IMR-90 (cell line): ENCODE results near the gene DCTN2. TPM values are rescaled to one million over a fixed set of nuclear protein-coding genes. Genes with fewer than 3 reads are reported as not detected.

ENCODE experiments used
- ATAC-seq: fragments of 200-7000 bp; cut with Tn5 transposase; 2 replicates; pipeline ENCODE4 v1.9.1; 2020; ENCODE audit warnings: low read depth, mild to moderate bottlenecking, moderate library complexity
- BruUV-seq: library from RNA; stranded (reverse); fragments of 400-500 nt; replicated peaks from 2 replicates; lab custom pipeline; 2021; lab: Mats Ljungman, UMichigan
- CTCF ChIA-PET: fragments of 300-600 bp; formaldehyde crosslinking; extraction: SDS; loops from one replicate; lab custom pipeline; 2021; ENCODE audit warnings: antibody characterized with exemption; lab: Yijun Ruan, JAX
- POLR2A ChIA-PET: fragments of 300-600 bp; sonication (Branson Sonifier 250); formaldehyde crosslinking; loops from one replicate; lab custom pipeline; 2022; ENCODE audit warnings: antibody characterized with exemption; ENCODE audit not compliant: unreplicated experiment; lab: Charles Lee
- DNase-seq: peaks from one replicate; pipeline ENCODE4 v3.0.0; 2013
- H2AFZ ChIP-seq: replicated peaks from 2 replicates; pipeline ENCODE3; 2013; ENCODE audit warnings: low read length, mild to moderate bottlenecking; ENCODE audit not compliant: poor library complexity
- H2AK5ac ChIP-seq: 2 replicates; pipeline ENCODE4 v1.6.1; 2013; ENCODE audit warnings: low read depth, low read length, inconsistent platforms
- H2AK9ac ChIP-seq: replicated peaks from 2 replicates; pipeline ENCODE3; 2013; ENCODE audit warnings: mild to moderate bottlenecking, low read depth, low read length, moderate library complexity; ENCODE audit not compliant: poor library complexity
- H2BK120ac ChIP-seq: 2 replicates; pipeline ENCODE4 v1.6.1; 2013; ENCODE audit warnings: low read depth, low read length, inconsistent platforms
- H2BK15ac ChIP-seq: 3 replicates; pipeline ENCODE4 v1.6.1; 2013; ENCODE audit warnings: low read depth, low read length, inconsistent platforms
- H2BK20ac ChIP-seq: 2 replicates; pipeline ENCODE4 v1.6.1; 2013; ENCODE audit warnings: low read depth, mild to moderate bottlenecking, inconsistent platforms, low read length, moderate library complexity
- H2BK5ac ChIP-seq: 2 replicates; pipeline ENCODE4 v1.6.1; 2013; ENCODE audit warnings: mild to moderate bottlenecking, low read depth, low read length, inconsistent platforms; ENCODE audit not compliant: poor library complexity, severe bottlenecking
- H3K14ac ChIP-seq: replicated peaks from 2 replicates; pipeline ENCODE4 v1.6.1; 2013; ENCODE audit warnings: low read depth, low read length, inconsistent platforms
- H3K18ac ChIP-seq: 2 replicates; pipeline ENCODE4 v1.6.1; 2013; ENCODE audit warnings: low read depth, low read length, control low read depth
- H3K23ac ChIP-seq: 2 replicates; pipeline ENCODE4 v1.6.1; 2013; ENCODE audit warnings: low read depth, low read length, inconsistent platforms
- H3K27ac ChIP-seq: 2 replicates; pipeline ENCODE4 v1.5.1; 2013; ENCODE audit warnings: mild to moderate bottlenecking, control low read depth, low read length; ENCODE audit not compliant: insufficient read depth
- H3K27me3 ChIP-seq: 2 replicates; pipeline ENCODE4 v1.6.1; 2013; ENCODE audit warnings: low read length; ENCODE audit not compliant: control insufficient read depth, insufficient read depth
- H3K36me3 ChIP-seq: 2 replicates; pipeline ENCODE4 v1.6.1; 2013; ENCODE audit warnings: low read length, mixed read lengths; ENCODE audit not compliant: control insufficient read depth, insufficient read depth
- H3K4ac ChIP-seq: 2 replicates; pipeline ENCODE4 v1.6.1; 2013; ENCODE audit warnings: low read depth, low read length, inconsistent platforms
- H3K4me1 ChIP-seq: 2 replicates; pipeline ENCODE4 v1.6.1; 2013; ENCODE audit warnings: low read length, mixed read lengths; ENCODE audit not compliant: control insufficient read depth, insufficient read depth
- H3K4me2 ChIP-seq: 2 replicates; pipeline ENCODE4 v1.6.1; 2013; ENCODE audit warnings: low read depth, mild to moderate bottlenecking, control low read depth, low read length, moderate library complexity
- H3K4me3 ChIP-seq: 2 replicates; pipeline ENCODE4 v1.5.1; 2013; ENCODE audit warnings: low read depth, mild to moderate bottlenecking, control low read depth, low read length, moderate library complexity; ENCODE audit not compliant: insufficient read depth
- H3K56ac ChIP-seq: 2 replicates; pipeline ENCODE4 v1.6.1; 2013; ENCODE audit warnings: low read length, inconsistent platforms; ENCODE audit not compliant: insufficient read depth; ENCODE audit errors: extremely low read depth
- H3K79me1 ChIP-seq, 2 experiments: 2 replicates each; pipeline ENCODE4 v1.6.1; 2013; ENCODE audit warnings: low read length in 2 of 2, inconsistent platforms in 1 of 2, low read depth in 1 of 2
- H3K9ac ChIP-seq: 2 replicates; pipeline ENCODE4 v1.6.1; 2013; ENCODE audit warnings: low read depth, low read length, control low read depth
- H3K9me1 ChIP-seq: 2 replicates; pipeline ENCODE4 v1.6.1; 2013; ENCODE audit warnings: low read length, inconsistent platforms; ENCODE audit not compliant: insufficient read depth
- H3K9me3 ChIP-seq: 2 replicates; pipeline ENCODE4 v1.6.1; 2013; ENCODE audit warnings: low read length; ENCODE audit not compliant: control insufficient read depth, insufficient read depth
- H4K20me1 ChIP-seq: 2 replicates; pipeline ENCODE4 v1.6.1; 2013; ENCODE audit warnings: low read length, inconsistent platforms; ENCODE audit not compliant: insufficient read depth
- H4K5ac ChIP-seq: 2 replicates; pipeline ENCODE4 v1.6.1; 2013; ENCODE audit warnings: mild to moderate bottlenecking, low read depth, low read length, control low read depth
- H4K8ac ChIP-seq, 2 experiments: 2 replicates each; pipeline ENCODE4 v1.6.1; 2013; ENCODE audit warnings: low read depth in 2 of 2, low read length in 2 of 2, control low read depth in 1 of 2, inconsistent platforms in 1 of 2
- H4K91ac ChIP-seq: 2 replicates; pipeline ENCODE4 v1.6.1; 2013; ENCODE audit warnings: low read depth, low read length, inconsistent platforms; ENCODE audit not compliant: insufficient read depth
- BHLHE40 ChIP-seq: fragments of 150-350 bp; IDR thresholded peaks from 2 replicates; pipeline ENCODE4 v1.6.1; 2016; ENCODE audit warnings: mild to moderate bottlenecking, low read depth, low read length
- CEBPB ChIP-seq: IDR thresholded peaks from 2 replicates; pipeline ENCODE4 v1.6.1; 2012; ENCODE audit warnings: low read depth, low read length, improper control_type of control experiment
- CHD1 ChIP-seq: IDR thresholded peaks from 2 replicates; pipeline ENCODE4 v1.6.1; 2012; ENCODE audit warnings: low read depth, low read length, improper control_type of control experiment
- FOS ChIP-seq: fragments of 150-350 bp; IDR thresholded peaks from 2 replicates; pipeline ENCODE4 v1.6.1; 2016; ENCODE audit warnings: low read depth, low read length
- MAFK ChIP-seq: IDR thresholded peaks from 2 replicates; pipeline ENCODE4 v1.6.1; 2012; ENCODE audit warnings: low read depth, low read length, improper control_type of control experiment
- MAZ ChIP-seq: IDR thresholded peaks from 2 replicates; pipeline ENCODE4 v1.6.1; 2012; ENCODE audit warnings: low read depth, mild to moderate bottlenecking, low read length, improper control_type of control experiment, moderate library complexity, borderline replicate concordance
- MXI1 ChIP-seq: IDR thresholded peaks from 2 replicates; pipeline ENCODE4 v1.6.1; 2012; ENCODE audit warnings: low read depth, mild to moderate bottlenecking, low read length, moderate library complexity, borderline replicate concordance
- NFE2L2 ChIP-seq: fragments of 150-350 bp; IDR thresholded peaks from 2 replicates; pipeline ENCODE4 v1.6.1; 2016; ENCODE audit warnings: low read depth, mild to moderate bottlenecking, low read length
- POLR2A ChIP-seq: IDR thresholded peaks from 2 replicates; pipeline ENCODE4 v1.6.1; 2012; ENCODE audit warnings: mild to moderate bottlenecking, low read depth, low read length
- RAD21 ChIP-seq: IDR thresholded peaks from 2 replicates; pipeline ENCODE4 v1.6.1; 2012; ENCODE audit warnings: low read length, improper control_type of control experiment
- RCOR1 ChIP-seq: IDR thresholded peaks from 2 replicates; pipeline ENCODE4 v1.6.1; 2012; ENCODE audit warnings: mild to moderate bottlenecking, low read length, improper control_type of control experiment; ENCODE audit not compliant: insufficient replicate concordance
- RFX5 ChIP-seq: IDR thresholded peaks from 2 replicates; pipeline ENCODE4 v1.8.0; 2012; ENCODE audit warnings: low read depth, mild to moderate bottlenecking, low read length, moderate library complexity
- SMC3 ChIP-seq: fragments of 150-350 bp; IDR thresholded peaks from 2 replicates; pipeline ENCODE4 v1.6.1; 2016; ENCODE audit warnings: low read depth, mild to moderate bottlenecking, antibody characterized with exemption, low read length, moderate library complexity
- WGBS, 2 experiments: methylation state at CpG; one replicate each; pipeline versions ENCODE4 v1.1.5 to v1.1.7; 2013; ENCODE audit warnings: missing lambda C conversion rate in 2 of 2; ENCODE audit not compliant: insufficient read length in 1 of 2; ENCODE audit errors: extremely low coverage in 2 of 2; 5-methylcytosine and 5-hydroxymethylcytosine counted together
- dilution Hi-C: fragments of 300-500 bp; cut with HindIII; formaldehyde crosslinking; loops from one replicate; pipeline ENCODE4 v1.14.3; 2018; ENCODE audit warnings: low sequenced_read_pairs; ENCODE audit not compliant: unreplicated experiment
- in situ Hi-C: fragments of 300-500 bp; cut with MboI; formaldehyde crosslinking; loops from 3 replicates; pipeline ENCODE4 v1.14.3; 2019; ENCODE audit warnings: low sequenced_read_pairs, inconsistent platforms, mixed read lengths
- intact Hi-C: fragments of 100-400 bp; cut with micrococcal nuclease; formaldehyde crosslinking; loops from 2 replicates; pipeline ENCODE4 v1.10.0; 2022
- polyA plus RNA-seq, 3 experiments: library from polyadenylated mRNA; depleted of rRNA; stranded (reverse); fragments of >200 nt; gene quantifications; 2 replicates each; pipeline ENCODE4 v1.2.3, GENCODE V29; 2012; ENCODE audit warnings: low replicate concordance in 1 of 3
- total RNA-seq: library from RNA; depleted of rRNA; stranded (reverse); fragments of >200 nt; gene quantifications from 2 replicates; pipeline ENCODE4 v1.2.3, GENCODE V29; 2012
- TF ChIP-seq, protein P1 (sequence below): fragments of 150-350 bp; IDR thresholded peaks from 2 replicates; pipeline ENCODE4 v1.6.1; 2016; ENCODE audit warnings: low read depth, mild to moderate bottlenecking, low read length, moderate library complexity, borderline replicate concordance
- TF ChIP-seq, protein P2 (sequence below): fragments of 150-350 bp; IDR thresholded peaks from 2 replicates; pipeline ENCODE4 v1.6.1; 2017; ENCODE audit warnings: mild to moderate bottlenecking, antibody characterized with exemption, low read length, low read depth
- TF ChIP-seq, protein P3 (sequence below): conservative IDR thresholded peaks from 2 replicates; pipeline ENCODE4 v1.5.1; 2012; ENCODE audit warnings: mild to moderate bottlenecking, low read depth, low read length, improper control_type of control experiment

Gene DCTN2
- total and polyA plus RNA-seq, 2 of the 4 experiments (the other 2 are of a cell fraction), result 125 to 130 TPM

DNA sequence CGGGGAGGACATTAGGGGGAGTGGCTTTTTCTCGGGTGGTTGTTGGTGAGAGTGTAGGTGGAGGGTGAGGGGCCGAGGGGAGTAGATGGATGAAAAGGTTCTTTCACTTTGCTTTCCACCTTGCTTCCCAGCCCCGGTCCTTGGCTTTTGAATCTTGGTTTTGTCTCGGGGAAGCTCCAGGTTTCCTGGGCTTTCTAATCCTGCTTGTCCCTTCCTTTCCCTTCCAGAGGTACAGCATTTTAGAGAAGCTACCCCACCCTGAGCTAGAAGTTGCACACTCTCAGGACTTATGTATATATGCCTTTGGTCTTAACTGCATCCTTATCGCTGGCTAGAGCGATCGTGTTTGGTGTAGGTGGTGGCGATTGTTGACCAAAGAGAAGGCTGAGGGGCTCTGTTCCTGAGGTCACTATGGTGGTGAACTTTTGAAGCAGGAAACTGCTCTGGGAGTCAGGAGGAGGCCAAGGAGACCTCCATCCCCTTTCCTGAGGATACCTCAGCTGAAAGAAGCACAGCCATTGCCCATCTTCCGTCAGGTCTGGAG, 44.9 kb upstream of the DCTN2 start:
- CTCF ChIA-PET, result interaction anchor here (0.6 to 1.3 kb wide), 3 partner anchors 9 to 41 kb away, joined by 3 to 4 read pairs (median 4); partner anchors contain the start of gene B4GALNT1
- no TSS peak for BruUV-seq

More for the DNA sequence above, 44.9 kb upstream of the DCTN2 start:
- Histone ChIP-seq H2BK5ac (no peak overlapping the region), H3K27ac (no peak overlapping the region), H2BK15ac (no peak overlapping the region), H2AFZ (peak overlapping the region; percentile 99), H2AK5ac (peak overlapping the region; percentile 22; the same call in 1 of the 2 replicates), H3K4me1 (peaks cover 5% of the 10 kb centered on the region; the same call in 1 of the 2 replicates), H4K20me1 (no peaks in the 10 kb centered on the region), H4K91ac (no peak overlapping the region), H3K4me3 (peak overlapping the region; percentile 88), H3K9ac (peak overlapping the region; percentile 48; the same call in 1 of the 2 replicates), H2BK120ac (no peak overlapping the region), H3K56ac (no peak overlapping the region), H3K18ac (no peak overlapping the region), H3K36me3 (peaks cover 5% of the 10 kb centered on the region), H4K8ac (peak overlapping the region; percentile 91; a peak in 2 of 4 replicates), H3K23ac (no peak overlapping the region), H2BK20ac (no peak overlapping the region), H4K5ac (no peak overlapping the region), H3K27me3 (peaks cover 10% of the 10 kb centered on the region), H3K14ac (no peak overlapping the region), H3K9me1 (peaks cover 11% of the 10 kb centered on the region), H3K9me3 (no peaks in the 10 kb centered on the region), H2AK9ac (no peak overlapping the region), H3K4ac (peak overlapping the region; percentile 59; the same call in 1 of the 2 replicates), H3K79me1 (peaks cover 15 to 25% of the 10 kb centered on the region in 2 experiments; a peak in 3 of 4 replicates), H3K4me2 (peak overlapping the region; percentile 89)
- POLR2A ChIA-PET, result no interaction called here
- ATAC-seq (no peak), DNase-seq (no peak)
- TF ChIP-seq MAZ, result no peak
- no peak for TF ChIP-seq CEBPB
- TF ChIP-seq POLR2A, result no peak
- TF ChIP-seq NFE2L2, result no peak
- no peak for TF ChIP-seq BHLHE40
- no peak for TF ChIP-seq SMC3
- no peak for TF ChIP-seq RFX5
- no peak for TF ChIP-seq MAFK
- TF ChIP-seq FOS, result no peak
- no peak for TF ChIP-seq MXI1
- TF ChIP-seq RAD21, result no peak
- no peak for TF ChIP-seq CHD1
- TF ChIP-seq, protein P1, sequence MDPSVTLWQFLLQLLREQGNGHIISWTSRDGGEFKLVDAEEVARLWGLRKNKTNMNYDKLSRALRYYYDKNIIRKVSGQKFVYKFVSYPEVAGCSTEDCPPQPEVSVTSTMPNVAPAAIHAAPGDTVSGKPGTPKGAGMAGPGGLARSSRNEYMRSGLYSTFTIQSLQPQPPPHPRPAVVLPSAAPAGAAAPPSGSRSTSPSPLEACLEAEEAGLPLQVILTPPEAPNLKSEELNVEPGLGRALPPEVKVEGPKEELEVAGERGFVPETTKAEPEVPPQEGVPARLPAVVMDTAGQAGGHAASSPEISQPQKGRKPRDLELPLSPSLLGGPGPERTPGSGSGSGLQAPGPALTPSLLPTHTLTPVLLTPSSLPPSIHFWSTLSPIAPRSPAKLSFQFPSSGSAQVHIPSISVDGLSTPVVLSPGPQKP, result no peak
- TF ChIP-seq RCOR1, result no peak
- TF ChIP-seq, protein P2, sequence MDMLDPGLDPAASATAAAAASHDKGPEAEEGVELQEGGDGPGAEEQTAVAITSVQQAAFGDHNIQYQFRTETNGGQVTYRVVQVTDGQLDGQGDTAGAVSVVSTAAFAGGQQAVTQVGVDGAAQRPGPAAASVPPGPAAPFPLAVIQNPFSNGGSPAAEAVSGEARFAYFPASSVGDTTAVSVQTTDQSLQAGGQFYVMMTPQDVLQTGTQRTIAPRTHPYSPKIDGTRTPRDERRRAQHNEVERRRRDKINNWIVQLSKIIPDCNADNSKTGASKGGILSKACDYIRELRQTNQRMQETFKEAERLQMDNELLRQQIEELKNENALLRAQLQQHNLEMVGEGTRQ, result no peak
- TF ChIP-seq, protein P3, sequence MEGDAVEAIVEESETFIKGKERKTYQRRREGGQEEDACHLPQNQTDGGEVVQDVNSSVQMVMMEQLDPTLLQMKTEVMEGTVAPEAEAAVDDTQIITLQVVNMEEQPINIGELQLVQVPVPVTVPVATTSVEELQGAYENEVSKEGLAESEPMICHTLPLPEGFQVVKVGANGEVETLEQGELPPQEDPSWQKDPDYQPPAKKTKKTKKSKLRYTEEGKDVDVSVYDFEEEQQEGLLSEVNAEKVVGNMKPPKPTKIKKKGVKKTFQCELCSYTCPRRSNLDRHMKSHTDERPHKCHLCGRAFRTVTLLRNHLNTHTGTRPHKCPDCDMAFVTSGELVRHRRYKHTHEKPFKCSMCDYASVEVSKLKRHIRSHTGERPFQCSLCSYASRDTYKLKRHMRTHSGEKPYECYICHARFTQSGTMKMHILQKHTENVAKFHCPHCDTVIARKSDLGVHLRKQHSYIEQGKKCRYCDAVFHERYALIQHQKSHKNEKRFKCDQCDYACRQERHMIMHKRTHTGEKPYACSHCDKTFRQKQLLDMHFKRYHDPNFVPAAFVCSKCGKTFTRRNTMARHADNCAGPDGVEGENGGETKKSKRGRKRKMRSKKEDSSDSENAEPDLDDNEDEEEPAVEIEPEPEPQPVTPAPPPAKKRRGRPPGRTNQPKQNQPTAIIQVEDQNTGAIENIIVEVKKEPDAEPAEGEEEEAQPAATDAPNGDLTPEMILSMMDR, result no peak
- in situ Hi-C loops, result no loop called here
- intact Hi-C loops, result no loop called here
- WGBS, 2 experiments, result 0% methylated on average over 1 of the region's 10 CpGs; no CpG with 5 or more reads in 1 of the 2 experiments
- dilution Hi-C loops, result no loop called here
